PC-3 (cell line): ENCODE data around the gene HADHB. TPM values are rescaled to one million over a fixed set of nuclear protein-coding genes. Genes with fewer than 3 reads are reported as not detected.

Experiments used
- ATAC-seq: fragments of 200-7000 bp; cut with Tn5 transposase; 2 replicates; pipeline ENCODE4 v1.9.1; 2020; ENCODE audit warnings: mild to moderate bottlenecking, moderate library complexity
- BruUV-seq: library from RNA; stranded (reverse); fragments of 400-500 nt; replicated peaks from 2 replicates; lab custom pipeline; 2021; lab: Mats Ljungman, UMichigan
- CTCF ChIA-PET: fragments of 300-600 bp; sonication (Branson Sonifier 250); formaldehyde crosslinking; loops from one replicate; lab custom pipeline; 2022; ENCODE audit warnings: antibody characterized with exemption; lab: Charles Lee
- POLR2A ChIA-PET: fragments of 300-600 bp; sonication (Branson Sonifier 250); formaldehyde crosslinking; loops from one replicate; lab custom pipeline; 2022; ENCODE audit warnings: antibody characterized with exemption; ENCODE audit not compliant: unreplicated experiment; lab: Charles Lee
- DNase-seq: peaks from one replicate; pipeline ENCODE4 v3.0.0-alpha.2; 2015
- H2AFZ ChIP-seq: fragments of 300-600 bp; sonication (generic); 2 replicates; pipeline ENCODE4 v1.6.0; 2016; ENCODE audit warnings: antibody characterized with exemption, low read length
- H3F3A ChIP-seq: fragments of 300-600 bp; sonication (generic); one replicate; pipeline ENCODE4 v1.6.0; 2017; ENCODE audit warnings: antibody characterized with exemption, low read length, control low read depth, mild to moderate bottlenecking; ENCODE audit not compliant: unreplicated experiment
- H3K27ac ChIP-seq: fragments of 300-600 bp; sonication (generic); 2 replicates; pipeline ENCODE4 v1.5.1; 2016; ENCODE audit warnings: mild to moderate bottlenecking, low read length
- H3K27me3 ChIP-seq: fragments of 300-600 bp; sonication (generic); 2 replicates; pipeline ENCODE4 v1.6.1; 2016; ENCODE audit warnings: low read length, mixed read lengths
- H3K36me3 ChIP-seq: fragments of 300-600 bp; sonication (generic); 2 replicates; pipeline ENCODE4 v1.6.1; 2016; ENCODE audit warnings: low read depth, mixed run types, low read length, mixed read lengths
- H3K4me1 ChIP-seq: fragments of 300-600 bp; sonication (generic); 2 replicates; pipeline ENCODE4 v1.5.1; 2016; ENCODE audit warnings: low read length; ENCODE audit not compliant: insufficient read depth
- H3K4me2 ChIP-seq: fragments of 300-600 bp; sonication (generic); 2 replicates; pipeline ENCODE4 v1.6.0; 2016; ENCODE audit warnings: low read length
- H3K4me3 ChIP-seq: fragments of 300-600 bp; sonication (generic); 2 replicates; pipeline ENCODE4 v1.5.1; 2016; ENCODE audit warnings: mild to moderate bottlenecking, low read length, mixed read lengths
- H3K79me2 ChIP-seq: fragments of 300-600 bp; sonication (generic); 2 replicates; pipeline ENCODE4 v1.6.1; 2017; ENCODE audit warnings: low read length, mixed read lengths
- H3K9ac ChIP-seq: fragments of 300-600 bp; sonication (generic); 2 replicates; pipeline ENCODE4 v1.6.0; 2016; ENCODE audit warnings: mild to moderate bottlenecking, low read length
- H3K9me2 ChIP-seq: fragments of 300-600 bp; sonication (generic); replicated peaks from 2 replicates; pipeline ENCODE4 v1.6.1; 2016; ENCODE audit warnings: mixed run types, low read length, mixed read lengths
- H3K9me3 ChIP-seq: fragments of 300-600 bp; sonication (generic); 2 replicates; pipeline ENCODE4 v1.6.1; 2016; ENCODE audit warnings: low read length, mixed read lengths
- H4K20me1 ChIP-seq: fragments of 300-600 bp; sonication (generic); 2 replicates; pipeline ENCODE4 v1.6.1; 2016; ENCODE audit warnings: low read length, mixed read lengths
- CTCF ChIP-seq: fragments of 300-600 bp; sonication (generic); conservative IDR thresholded peaks from 2 replicates; pipeline ENCODE4 v1.5.1; 2017; ENCODE audit warnings: antibody characterized with exemption, low read depth, mild to moderate bottlenecking, low read length
- EZH2 ChIP-seq: fragments of 300-600 bp; sonication (generic); IDR thresholded peaks from one replicate; pipeline ENCODE4 v1.6.1; 2017; ENCODE audit warnings: antibody characterized with exemption, mild to moderate bottlenecking, low read length; ENCODE audit not compliant: unreplicated experiment
- EZH2phosphoT487 ChIP-seq: fragments of 300-600 bp; sonication (generic); IDR thresholded peaks from 2 replicates; pipeline ENCODE4 v1.6.1; 2018; ENCODE audit warnings: mild to moderate bottlenecking, antibody characterized with exemption, low read length, borderline replicate concordance
- intact Hi-C: fragments of 100-400 bp; cut with micrococcal nuclease; formaldehyde crosslinking; loops from 2 replicates; pipeline ENCODE4 v1.9.0; 2023
- total RNA-seq: library from RNA; depleted of rRNA; stranded (reverse); fragments of >200 nt; gene quantifications from 2 replicates; pipeline ENCODE4 v1.2.3, GENCODE V29; 2014

HADHB gene
- total RNA-seq, 1 experiment from 2014 or later = 72.3 TPM

GRCh38 chr2:26243470-26244308, 1.1 kb upstream of the HADHB start:
- Histone ChIP-seq H4K20me1 (peaks cover 14% of the 10 kb centered on the region; the same call in 1 of the 2 replicates), H3K36me3 (0 out of 2 replicates have a peak, but pooled peaks cover 3% of the 10 kb centered on the region), H3K4me3 (peak overlapping the region; percentile 89), H3K9ac (peak overlapping the region; percentile 92), H3K27ac (peak overlapping the region; percentile 85), H3K27me3 (no peaks in the 10 kb centered on the region), H3K4me1 (peaks cover 27% of the 10 kb centered on the region), H3F3A (no peaks in the 10 kb centered on the region), H3K79me2 (peaks cover 96% of the 10 kb centered on the region), H3K4me2 (peak overlapping the region; percentile 90), H3K9me2 (no peaks in the 10 kb centered on the region), H3K9me3 (no peaks in the 10 kb centered on the region), H2AFZ (peak overlapping the region; percentile 87)
- CTCF ChIA-PET = no interaction called here
- intact Hi-C loops = no loop called here
- ATAC-seq (peak; percentile 4; the same call in 1 of the 2 replicates), DNase-seq (peak; percentile 20)
- POLR2A ChIA-PET = interaction anchor here (0.5 to 0.6 kb wide), 2 partner anchors 101 to 208 kb away, joined by 3 read pairs; no protein-coding TSS in a partner anchor
- TSS peak; percentile 53 for BruUV-seq
- TF ChIP-seq EZH2phosphoT487 (no peak), EZH2 (no peak), CTCF (no peak)

GRCh38 chr2:26245231-26245732, 543 bp downstream of the HADHB start:
- intact Hi-C loops = loop anchor here (1.0 kb wide), 1 partner anchor 85 kb away; no protein-coding TSS in a partner anchor
- Histone ChIP-seq H3K9ac (peak overlapping the region; percentile 92), H3F3A (no peaks in the 10 kb centered on the region), H3K9me3 (no peaks in the 10 kb centered on the region), H2AFZ (peak overlapping the region; percentile 87), H3K27ac (peak overlapping the region; percentile 85), H3K9me2 (no peaks in the 10 kb centered on the region), H3K27me3 (no peaks in the 10 kb centered on the region), H3K36me3 (0 out of 2 replicates have a peak, but pooled peaks cover under 1% of the 10 kb centered on the region), H4K20me1 (peaks cover 8% of the 10 kb centered on the region; the same call in 1 of the 2 replicates), H3K4me1 (peaks cover 27% of the 10 kb centered on the region), H3K4me3 (peak overlapping the region; percentile 89), H3K4me2 (peak overlapping the region; percentile 90), H3K79me2 (peaks cover 96% of the 10 kb centered on the region)
- TF ChIP-seq EZH2 (no peak), CTCF (no peak), EZH2phosphoT487 (no peak)
- DNase-seq (peak; percentile 25), ATAC-seq (peak; percentile 27)
- TSS peak; percentile 65 for BruUV-seq
- POLR2A ChIA-PET = no interaction called here
- CTCF ChIA-PET = interaction anchor here (0.6 kb wide), 1 partner anchor 882 kb away, joined by 4 read pairs; no protein-coding TSS in a partner anchor
